HG03378 (cell line): Measurements from ENCODE around the gene HOXA13.

ENCODE experiments used
- ATAC-seq: cut with Tn5 transposase; IDR thresholded peaks from one replicate; pipeline ENCODE4 v1.9.1; 2021; ENCODE audit warnings: mild to moderate bottlenecking, moderate library complexity; ENCODE audit not compliant: unreplicated experiment

The HOXA13 gene

DNA sequence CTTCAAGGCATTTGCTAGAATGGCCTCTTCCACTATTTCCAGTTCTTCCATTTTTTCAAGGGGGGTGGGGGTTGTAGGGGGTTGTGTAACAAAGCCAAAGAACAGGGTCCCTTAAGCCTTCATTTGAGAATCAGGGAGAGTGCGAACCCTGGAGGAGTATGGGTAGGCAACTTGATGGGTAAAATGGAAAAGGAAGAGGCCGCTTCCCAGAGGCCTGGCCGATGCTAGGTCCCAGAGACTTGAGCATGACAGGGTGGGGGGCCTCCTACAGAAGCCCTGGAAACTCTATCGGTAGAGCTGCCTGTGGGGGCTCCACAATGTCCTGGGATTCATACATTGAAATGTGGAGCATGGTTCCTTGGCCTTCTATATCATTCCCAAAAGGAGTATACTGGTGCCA is 9.1 kb upstream of the HOXA13 start:
- no peak for ATAC-seq

DNA sequence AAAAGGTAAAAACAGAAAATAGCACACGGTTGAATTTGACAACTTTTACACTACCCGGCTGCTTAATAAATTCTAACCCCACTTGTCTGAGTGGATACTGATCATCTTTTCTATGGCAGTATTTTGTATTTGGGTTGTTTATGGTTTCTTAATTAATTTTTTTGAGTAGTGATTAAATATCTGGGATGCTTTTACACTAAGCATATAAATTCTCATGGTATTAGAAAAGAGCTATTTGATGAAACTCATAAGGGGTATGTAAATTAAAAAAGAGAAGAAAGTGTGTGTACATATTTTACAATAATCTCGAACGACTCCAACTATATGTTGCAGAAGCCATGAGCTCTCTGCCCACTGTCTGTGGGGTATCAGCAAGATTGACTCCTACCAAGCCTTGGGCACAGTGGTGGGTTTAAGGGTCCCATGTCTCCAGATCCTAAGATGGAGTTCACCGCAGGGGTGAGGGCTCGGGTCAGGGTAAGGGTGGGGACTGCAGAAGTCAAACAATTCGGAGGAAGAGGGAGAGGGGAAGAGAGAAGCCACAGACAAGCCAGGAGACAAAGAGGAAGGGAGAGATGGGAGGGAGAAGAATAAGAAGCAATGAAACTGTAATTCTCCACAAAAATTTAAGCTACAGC is 7.6 kb upstream of the HOXA13 start:
- no peak for ATAC-seq

DNA sequence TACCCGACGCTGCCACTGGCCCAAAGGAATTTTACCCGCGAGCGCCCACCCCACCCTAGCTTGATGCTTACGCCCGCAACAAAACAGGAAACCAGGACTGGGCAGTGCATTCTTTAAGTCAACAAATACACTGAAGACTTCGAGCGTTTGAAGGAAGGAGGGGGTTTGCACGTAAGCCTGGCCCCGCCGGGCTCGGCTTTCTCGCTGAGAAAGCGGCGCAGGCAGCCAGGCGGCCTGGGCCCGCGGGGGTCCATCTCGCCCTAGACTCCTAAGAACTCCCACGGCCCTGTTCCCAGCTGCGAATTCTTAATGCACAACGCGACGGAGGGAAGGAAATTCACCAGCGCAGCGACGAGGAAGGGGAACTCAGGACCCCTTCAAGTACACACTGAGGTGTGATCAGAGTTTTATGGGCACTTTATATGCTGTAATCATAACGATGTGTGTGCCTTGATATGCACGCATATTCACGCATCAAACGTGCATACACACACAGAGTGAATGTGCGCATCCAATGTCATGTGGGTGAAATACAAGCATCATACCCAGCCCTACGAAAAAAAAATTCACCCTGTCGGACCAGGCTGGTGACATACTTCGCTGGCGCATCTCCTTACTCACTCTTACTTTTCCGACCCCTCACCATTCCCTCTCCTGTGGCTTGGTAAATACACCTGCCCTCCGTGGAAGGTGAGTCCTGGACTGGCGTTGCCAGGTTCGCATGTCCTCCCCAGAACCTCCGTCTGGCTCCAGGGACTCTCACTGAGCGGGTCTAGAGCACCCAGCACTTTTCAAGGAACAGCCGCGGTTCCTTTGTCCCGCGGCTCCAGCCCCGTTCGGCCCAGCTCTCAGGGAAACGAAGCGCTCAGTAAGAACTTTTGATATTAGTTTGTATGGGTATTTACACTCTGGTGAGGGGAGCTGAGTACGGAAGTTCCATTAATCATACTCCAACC is 5.7 kb upstream of the HOXA13 start:
- no peak for ATAC-seq

DNA sequence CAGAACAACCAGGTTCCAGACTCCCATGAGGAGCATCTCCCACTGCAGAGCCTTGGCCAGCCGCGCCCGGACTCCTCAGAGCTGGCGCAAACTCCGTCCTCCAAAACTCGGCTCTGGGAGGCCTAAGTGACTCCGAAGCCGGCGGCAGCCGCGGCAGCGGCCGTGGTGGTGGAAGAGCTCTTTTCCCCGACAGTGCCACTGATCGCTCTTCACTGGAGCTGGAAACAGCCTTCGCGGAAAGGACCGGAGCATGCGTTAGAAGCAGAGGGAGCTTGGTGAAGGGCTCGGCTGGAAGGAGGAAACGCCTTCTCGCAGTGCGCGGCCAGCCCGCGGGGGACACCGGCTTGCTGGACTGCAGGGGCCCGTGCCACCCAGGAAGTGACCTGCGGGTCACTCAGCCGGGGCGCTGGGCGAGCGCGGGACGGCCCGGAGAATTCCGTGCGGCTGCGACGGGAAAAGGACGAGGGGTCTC is 5.0 kb upstream of the HOXA13 start:
- ATAC-seq: no peak

DNA sequence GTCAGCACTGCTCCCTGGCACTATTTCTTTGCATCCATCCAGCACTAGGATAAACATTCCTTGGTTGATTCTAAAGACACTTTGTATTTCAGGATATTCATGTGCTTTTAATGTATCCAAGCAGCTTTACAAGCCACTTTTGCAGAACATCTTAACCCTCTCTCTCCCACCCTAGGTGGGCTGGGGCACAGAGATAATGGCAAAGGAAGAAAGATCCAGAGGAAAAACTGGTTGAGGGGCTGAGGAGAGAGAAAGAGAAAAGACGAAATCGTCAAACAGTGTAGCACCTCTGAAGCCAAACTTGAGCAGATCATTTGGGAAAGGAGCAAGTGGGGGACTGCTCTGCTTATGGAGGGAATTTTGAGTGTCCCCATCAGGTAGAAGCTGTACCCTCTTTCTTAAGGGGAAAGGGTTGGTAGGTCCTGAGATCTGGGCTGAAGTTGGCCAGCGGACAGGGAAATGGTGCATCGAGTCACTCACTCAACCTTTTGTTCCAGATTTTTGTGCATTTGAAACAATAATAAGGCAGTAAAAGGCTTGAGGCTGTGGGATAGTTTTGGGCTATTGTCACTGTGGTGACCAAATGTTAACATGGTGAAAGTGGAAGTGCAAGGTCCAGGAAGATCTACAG is 4.2 kb upstream of the HOXA13 start:
- no peak for ATAC-seq

DNA sequence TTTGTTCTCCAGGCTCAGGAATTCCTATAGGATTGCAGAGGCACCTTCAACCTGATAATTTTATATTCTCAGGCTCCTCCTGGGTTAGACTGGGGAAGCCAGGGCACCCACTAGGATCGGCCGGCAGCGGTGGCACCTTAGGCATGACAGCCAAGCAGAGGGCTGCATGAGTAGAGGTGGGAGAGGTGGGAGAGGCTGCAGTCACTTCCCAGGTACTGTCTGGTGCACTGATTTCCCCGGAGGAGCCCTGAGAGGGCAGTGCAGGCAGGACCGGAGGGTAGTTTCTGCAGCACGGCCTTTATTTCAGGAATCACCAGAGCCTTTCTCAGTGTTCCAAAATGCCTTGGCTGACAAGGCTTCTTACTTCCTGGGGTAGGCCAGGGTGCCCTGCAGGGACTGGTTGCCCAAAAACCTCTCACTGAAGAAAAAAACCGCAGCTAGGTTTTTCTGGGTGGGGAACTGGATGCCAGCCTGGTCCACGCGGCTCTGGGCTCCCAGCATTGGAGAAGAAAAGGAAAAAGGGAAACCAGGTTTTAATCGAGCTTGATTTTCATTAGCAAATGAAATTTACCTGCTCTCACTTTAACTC is 3.6 kb upstream of the HOXA13 start:
- ATAC-seq: no peak

DNA sequence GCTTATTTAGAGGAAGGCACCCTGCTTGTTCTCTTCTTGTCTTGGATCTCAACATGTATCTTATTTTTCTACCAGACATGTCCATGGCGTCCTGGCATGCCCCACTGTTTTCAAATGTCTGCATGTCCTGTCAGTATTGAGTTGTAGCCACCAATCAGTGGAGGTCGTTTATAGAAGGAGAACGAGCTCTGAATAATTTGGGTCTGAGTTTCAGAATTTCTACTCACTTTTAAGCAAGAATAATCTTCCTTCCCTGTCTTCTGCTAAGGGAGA is 2.9 kb upstream of the HOXA13 start:
- ATAC-seq: no peak

DNA sequence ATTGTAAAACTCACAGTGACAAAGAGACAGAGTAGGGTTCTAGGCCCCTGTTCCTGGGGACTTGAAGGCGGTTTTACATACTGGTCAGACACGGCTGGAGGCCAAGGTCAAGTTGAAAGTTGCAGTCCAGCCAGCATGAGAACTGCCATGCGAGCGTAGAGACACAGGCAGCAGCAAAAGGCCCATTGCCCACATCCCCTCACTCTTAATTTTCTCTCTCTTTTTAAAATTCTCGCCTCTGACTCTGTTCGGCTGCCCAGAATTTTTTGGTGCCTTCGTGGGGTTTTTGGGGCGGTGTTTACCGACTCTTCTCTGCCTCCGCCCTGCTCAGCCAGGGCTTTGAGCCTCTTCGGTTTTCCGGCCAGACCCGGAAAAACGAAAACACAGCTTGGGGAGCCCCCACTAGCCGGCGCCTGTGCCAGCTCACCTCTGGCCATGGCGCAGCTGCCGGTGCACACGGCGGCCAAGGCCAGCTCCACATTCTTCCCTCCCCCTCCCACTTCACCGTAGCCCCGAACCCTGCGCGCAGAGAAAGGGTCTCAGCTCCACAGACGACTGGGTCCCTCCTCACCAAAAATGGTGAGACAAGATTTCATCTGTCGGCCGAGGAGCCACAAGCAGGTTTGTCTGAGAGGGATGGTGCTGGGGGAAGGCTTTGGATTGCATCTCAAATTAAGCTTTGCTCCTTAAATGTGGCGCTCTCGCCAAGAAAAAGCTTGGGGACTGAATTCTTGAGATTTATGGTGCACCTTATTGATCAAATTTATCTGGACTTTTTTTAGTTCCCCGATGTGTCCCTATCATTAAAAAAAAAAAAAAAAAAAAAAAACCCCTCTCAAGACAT is 2.3 kb upstream of the HOXA13 start:
- ATAC-seq: no peak

DNA sequence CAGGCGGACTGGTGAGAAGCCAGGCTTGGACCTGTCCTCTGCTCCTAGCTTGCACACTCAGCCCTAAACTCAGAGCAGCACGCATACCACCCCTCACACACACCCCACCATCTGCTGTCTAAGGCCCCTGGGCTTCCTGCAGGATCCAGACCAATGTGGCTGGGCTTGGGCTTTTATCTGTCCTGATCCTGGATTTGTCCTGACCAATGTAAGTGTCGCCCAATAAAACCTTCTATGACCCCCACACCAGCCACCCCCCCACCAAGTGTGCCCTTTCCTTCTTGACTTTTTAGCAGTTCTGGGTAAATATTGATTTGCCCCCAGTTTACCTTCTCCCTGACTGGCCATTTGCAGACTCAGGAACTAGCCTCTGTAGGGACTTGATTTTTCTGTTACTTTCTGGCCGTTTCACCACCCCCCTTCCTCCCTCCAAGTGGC is 1.7 kb upstream of the HOXA13 start:
- ATAC-seq: no peak

DNA sequence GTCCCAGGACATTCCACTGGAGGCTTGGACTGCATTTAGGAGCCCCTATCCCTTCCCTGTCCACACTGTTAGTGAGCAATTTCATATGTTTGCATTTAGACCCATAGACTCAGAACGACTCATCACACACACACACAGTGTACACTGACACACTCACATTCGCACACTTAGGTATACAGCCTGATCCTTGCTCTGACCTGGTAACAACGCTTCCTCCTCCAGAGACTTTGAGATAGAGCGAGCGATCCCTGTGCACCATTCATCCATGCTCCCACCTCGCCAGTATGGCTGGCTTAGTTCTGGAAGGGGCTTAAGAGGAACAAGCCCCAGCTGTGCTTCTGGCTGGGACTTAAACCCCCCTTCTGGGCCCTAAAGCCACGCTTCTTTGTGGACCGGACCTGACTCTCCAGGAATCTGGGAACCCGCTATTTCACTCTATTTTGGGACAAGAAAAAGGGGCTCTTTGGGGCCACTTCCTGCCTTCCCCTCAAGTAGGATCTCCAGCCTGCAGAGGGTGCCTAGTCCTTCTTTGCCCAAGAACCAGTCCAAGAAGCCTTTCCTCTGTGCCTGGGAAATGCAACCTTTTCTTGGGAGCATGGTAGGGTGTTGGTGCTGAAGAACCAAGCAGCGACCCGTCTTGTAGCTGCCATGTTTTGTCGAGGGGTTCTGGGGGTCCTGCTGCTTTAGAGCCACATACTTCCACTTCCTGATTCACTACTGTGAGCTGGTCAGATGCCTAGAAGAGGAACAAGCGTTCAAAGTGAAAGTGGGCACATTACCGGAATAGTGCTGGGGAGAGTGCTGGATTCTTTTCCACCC is 1.1 kb upstream of the HOXA13 start:
- no peak for ATAC-seq

DNA sequence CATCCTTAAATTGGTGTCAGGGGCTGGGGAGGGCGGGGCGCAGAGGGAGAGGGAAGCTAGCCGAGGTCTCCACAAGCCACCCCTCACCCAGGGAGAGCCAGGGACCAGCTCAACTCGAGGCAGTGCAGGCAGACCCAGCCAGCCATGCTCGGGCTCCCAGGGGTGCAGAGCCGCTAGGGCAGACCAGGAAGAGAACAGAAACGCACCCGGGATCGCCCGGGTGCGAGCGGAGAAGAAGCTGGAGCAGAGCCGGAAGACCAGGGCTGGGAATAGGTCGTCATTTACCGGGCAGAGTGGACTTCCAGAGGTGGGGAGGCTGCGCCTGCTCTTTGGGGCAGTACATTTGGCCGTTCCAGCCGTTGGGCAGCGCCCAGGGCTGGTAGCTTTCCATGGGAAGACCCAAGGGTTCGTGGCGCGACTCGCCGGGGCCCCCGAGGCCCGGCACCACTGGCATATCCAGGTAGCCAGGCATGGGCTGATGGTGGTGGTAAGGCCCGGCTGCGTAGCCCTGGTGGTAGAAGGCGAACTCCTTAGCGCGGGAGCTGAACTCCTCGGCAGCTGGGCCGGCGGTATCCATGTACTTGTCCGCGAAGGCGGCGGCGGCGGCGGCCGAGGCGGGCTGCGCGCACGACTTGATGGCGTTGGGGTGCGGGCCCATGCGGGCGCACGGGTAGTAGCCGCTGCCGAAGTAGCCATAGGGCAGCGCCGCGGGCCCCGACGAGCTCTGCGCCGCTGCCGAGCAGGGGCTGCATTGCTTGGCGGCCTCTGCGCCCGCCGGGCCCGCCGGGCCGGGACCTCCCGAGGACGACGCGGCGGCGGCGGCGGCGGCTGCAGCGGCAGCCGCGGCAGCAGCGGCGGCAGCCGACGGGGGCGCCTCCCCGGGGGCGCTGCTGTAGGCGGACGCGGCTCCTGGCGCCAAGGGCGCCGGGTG is 755 bp downstream of the HOXA13 start:
- ATAC-seq: no peak

DNA sequence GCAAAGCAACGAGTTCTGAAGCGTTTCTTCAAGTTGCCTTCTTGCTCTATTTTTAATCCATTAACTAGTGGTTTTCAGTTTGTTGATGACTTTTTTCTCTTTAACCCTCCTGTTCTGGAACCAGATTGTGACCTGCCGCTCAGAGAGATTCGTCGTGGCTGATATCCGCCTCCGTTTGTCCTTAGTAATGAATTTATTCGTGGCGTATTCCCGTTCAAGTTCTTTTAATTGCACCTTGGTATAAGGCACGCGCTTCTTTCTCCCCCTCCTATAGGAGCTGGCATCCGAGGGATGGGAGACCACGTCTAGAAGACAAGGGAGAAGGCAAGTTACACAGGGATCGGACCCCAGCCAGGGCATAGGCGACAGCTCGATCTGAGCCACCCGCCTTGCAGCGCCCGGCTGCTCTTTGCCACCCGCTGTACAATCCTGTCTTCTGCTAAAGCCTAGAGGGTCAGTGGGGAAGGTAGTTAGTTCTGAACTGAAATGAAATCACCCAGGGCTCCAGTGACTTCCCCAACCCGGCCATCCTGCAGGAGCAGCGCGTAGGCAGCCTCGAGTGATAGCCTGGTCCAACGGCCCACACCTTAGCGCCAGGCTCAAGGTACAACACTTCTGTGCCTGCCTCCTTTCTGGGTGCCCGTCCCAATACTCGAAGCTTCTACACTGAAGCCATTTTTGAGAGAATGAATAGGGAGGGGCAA is 1.6 kb downstream of the HOXA13 start:
- no peak for ATAC-seq

DNA sequence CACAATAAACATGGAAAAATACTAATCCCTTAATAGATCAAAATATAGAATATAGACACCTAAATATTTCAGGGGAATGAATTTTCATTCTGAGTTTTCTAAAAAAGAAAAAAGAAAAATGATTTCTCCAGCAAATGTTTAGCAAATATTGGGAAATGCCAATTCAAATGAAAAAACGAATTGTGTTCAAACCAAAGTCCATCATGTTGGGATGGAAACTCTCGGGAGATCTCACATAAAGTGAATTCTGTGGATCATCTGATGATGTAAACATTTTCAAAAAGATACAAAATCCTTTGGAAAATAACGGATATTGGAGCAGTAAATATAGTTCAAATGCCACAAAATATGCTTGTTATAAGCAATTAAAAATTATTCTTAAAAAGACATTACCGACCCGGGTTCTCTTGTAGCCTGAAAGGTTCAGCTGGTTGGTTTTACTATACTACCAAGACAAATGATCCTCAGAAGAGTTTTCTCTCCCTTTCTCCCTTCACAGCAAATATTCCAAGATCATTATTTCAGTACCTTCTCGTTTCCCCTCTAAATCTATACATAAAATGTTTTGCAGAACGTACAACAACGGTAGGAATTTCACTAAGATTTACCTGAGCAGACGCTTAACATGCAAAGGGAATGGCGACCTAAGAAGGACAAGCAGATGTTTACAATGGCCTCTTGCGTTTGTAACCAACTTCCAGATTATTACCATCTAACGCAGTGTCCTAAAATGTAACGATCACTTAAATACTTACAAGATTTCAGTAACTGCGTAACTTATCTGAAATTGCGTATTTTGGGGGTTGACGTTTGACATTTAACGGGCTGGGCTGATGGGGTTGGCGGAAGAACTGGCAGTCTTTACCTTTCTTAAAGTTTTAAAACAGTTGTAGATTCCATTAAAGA is 2.5 kb downstream of the HOXA13 start:
- no peak for ATAC-seq

DNA sequence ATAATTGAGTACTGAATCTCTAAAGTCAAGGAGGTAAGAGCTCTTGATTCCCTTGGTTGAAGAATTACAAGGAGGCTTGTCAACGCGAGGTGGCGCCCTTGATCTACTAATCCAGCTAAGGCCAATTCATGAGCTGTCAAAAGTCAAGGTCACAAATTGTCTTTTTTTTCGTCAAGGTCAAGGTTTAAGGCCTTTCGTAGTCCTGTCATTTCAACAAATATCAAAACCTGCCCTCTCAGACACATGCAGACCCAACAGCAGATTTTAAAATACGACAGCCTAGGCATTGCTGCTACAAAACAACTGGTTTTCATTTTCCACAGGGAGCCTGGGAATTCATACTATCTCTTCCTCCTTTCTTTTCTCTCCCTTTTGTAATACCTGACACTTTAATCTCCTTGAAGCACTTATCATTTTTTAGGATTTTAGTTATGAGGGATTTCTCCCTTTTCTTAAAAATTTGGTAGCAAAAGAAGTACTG is 3.6 kb downstream of the HOXA13 start:
- no peak for ATAC-seq

DNA sequence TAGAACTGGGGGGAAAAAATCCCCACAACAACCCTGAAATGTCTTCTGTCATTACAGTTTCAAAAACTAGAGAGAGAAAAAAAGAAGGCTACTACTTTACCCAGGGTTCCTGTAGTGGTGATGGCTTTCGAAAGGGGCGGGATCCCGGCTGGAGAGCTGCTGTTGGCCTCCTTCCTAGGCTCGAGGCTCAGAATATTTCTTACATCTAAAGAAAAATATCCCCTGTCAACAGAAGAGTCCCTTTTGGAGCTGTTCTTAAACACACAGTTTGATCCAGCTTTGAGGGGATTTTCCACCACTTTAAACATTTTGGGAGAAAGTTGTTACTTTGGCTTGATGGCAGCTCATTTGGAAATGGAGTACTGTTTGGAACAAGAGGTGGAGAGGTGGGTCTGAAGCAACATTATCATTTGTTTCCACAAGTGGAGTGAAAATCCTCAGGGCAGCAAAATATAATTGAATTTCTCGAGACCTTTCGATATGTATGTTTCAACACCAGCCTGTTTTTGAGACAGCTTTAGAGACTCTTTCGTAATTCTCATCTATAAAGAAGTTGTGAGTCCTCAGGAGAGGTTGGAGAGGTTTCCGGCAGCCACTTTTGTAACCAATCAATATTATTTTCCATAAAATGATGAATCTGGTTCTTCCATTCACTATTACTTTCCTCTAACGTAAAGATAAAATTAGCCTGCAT is 5.1 kb downstream of the HOXA13 start:
- ATAC-seq: no peak

DNA sequence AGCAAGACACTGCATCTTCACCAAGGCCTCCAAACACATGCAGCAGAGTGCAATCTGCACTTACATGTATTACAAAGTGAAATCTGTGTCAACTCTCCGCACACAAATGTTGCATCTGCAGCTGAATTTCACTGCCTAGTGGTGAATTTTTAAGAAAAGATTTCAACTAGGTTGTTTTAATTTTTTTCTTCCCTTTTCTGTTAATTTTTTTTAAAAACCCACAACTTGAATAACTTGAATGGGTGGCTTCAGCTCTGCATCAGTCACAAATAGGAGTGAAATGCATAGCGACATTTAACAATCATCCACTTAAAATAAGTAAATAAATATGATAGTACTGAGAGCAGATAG is 5.9 kb downstream of the HOXA13 start:
- no peak for ATAC-seq
